H9 (cell line): ENCODE measurements around the gene C1QTNF6. TPM values are rescaled to one million over a fixed set of nuclear protein-coding genes. Genes with fewer than 3 reads are reported as not detected.

Source experiments
- DNase-seq: peaks from one replicate; pipeline ENCODE4 v3.0.0-alpha.2; 2017
- H2AFZ ChIP-seq: one replicate; pipeline ENCODE4 v1.6.1; 2013; ENCODE audit warnings: mild to moderate bottlenecking, low read length, control low read depth, moderate library complexity
- H2AK5ac ChIP-seq: 2 replicates; pipeline ENCODE4 v1.6.1; 2013; ENCODE audit warnings: low read length, control low read depth, mixed read lengths; ENCODE audit not compliant: insufficient read length
- H2BK120ac ChIP-seq: one replicate; pipeline ENCODE4 v1.6.1; 2013; ENCODE audit warnings: low read depth, mild to moderate bottlenecking, low read length, control low read depth, inconsistent platforms; ENCODE audit not compliant: poor library complexity, severe bottlenecking
- H2BK12ac ChIP-seq: 2 replicates; pipeline ENCODE4 v1.6.1; 2013; ENCODE audit warnings: low read length, control low read depth, mixed read lengths, low read depth; ENCODE audit not compliant: insufficient read length
- H2BK15ac ChIP-seq: 2 replicates; pipeline ENCODE4 v1.6.1; 2013; ENCODE audit warnings: low read depth, low read length, control low read depth
- H2BK20ac ChIP-seq: one replicate; pipeline ENCODE4 v1.6.1; 2013; ENCODE audit warnings: low read depth, mild to moderate bottlenecking, low read length, control low read depth, inconsistent platforms; ENCODE audit not compliant: poor library complexity, severe bottlenecking
- H2BK5ac ChIP-seq: 2 replicates; pipeline ENCODE4 v1.6.1; 2013; ENCODE audit warnings: low read length, control low read depth, mixed read lengths; ENCODE audit not compliant: insufficient read length
- H3K14ac ChIP-seq: 2 replicates; pipeline ENCODE4 v1.6.1; 2013; ENCODE audit warnings: low read length, control low read depth; ENCODE audit not compliant: insufficient read depth
- H3K18ac ChIP-seq: 2 replicates; pipeline ENCODE4 v1.6.1; 2013; ENCODE audit warnings: low read depth, mild to moderate bottlenecking, mixed read lengths, low read length, control low read depth; ENCODE audit not compliant: insufficient read length
- H3K23ac ChIP-seq: 2 replicates; pipeline ENCODE4 v1.6.1; 2013; ENCODE audit warnings: low read length, control low read depth, mixed read lengths, low read depth; ENCODE audit not compliant: insufficient read length
- H3K23me2 ChIP-seq: 2 replicates; pipeline ENCODE4 v1.6.1; 2013; ENCODE audit warnings: low read depth, mild to moderate bottlenecking, mixed read lengths, low read length, control low read depth; ENCODE audit not compliant: insufficient read length, poor library complexity, severe bottlenecking
- H3K27ac ChIP-seq: 2 replicates; pipeline ENCODE4 v1.5.1; 2013; ENCODE audit warnings: low read length, control low read depth, mixed read lengths, low read depth; ENCODE audit not compliant: insufficient read length
- H3K27me3 ChIP-seq: 2 replicates; pipeline ENCODE4 v1.6.1; 2013; ENCODE audit warnings: low read length, control low read depth, inconsistent platforms; ENCODE audit not compliant: insufficient read depth
- H3K4ac ChIP-seq: 2 replicates; pipeline ENCODE4 v1.6.1; 2013; ENCODE audit warnings: low read depth, mild to moderate bottlenecking, control low read depth, inconsistent platforms, low read length, moderate library complexity
- H3K4me1 ChIP-seq: 2 replicates; pipeline ENCODE4 v1.6.1; 2013; ENCODE audit warnings: low read length, control low read depth, inconsistent platforms; ENCODE audit not compliant: insufficient read depth
- H3K4me2 ChIP-seq: 2 replicates; pipeline ENCODE4 v1.6.1; 2013; ENCODE audit warnings: low read length, control low read depth, mixed read lengths; ENCODE audit not compliant: insufficient read length, insufficient read depth
- H3K56ac ChIP-seq: 2 replicates; pipeline ENCODE4 v1.6.1; 2013; ENCODE audit warnings: low read depth, mild to moderate bottlenecking, mixed read lengths, low read length, control low read depth; ENCODE audit not compliant: insufficient read length
- H3K79me1 ChIP-seq: 2 replicates; pipeline ENCODE4 v1.6.1; 2013; ENCODE audit warnings: low read depth, mild to moderate bottlenecking, moderate library complexity, low read length, control low read depth, inconsistent platforms; ENCODE audit not compliant: insufficient read depth, poor library complexity, severe bottlenecking
- H3K79me2 ChIP-seq: 2 replicates; pipeline ENCODE4 v1.6.1; 2013; ENCODE audit warnings: low read length, control low read depth, inconsistent platforms; ENCODE audit not compliant: insufficient read depth
- H3K9ac ChIP-seq: 2 replicates; pipeline ENCODE4 v1.6.1; 2013; ENCODE audit warnings: low read length, control low read depth, mixed read lengths; ENCODE audit not compliant: insufficient read length; ENCODE audit errors: extremely low read depth
- H3K9me3 ChIP-seq: one replicate; pipeline ENCODE4 v1.6.1; 2013; ENCODE audit warnings: low read depth, low read length, inconsistent platforms; ENCODE audit not compliant: control insufficient read depth
- H3T11ph ChIP-seq: one replicate; pipeline ENCODE4 v1.6.1; 2013; ENCODE audit warnings: mild to moderate bottlenecking, low read length, control low read depth, inconsistent platforms
- H4K20me1 ChIP-seq: one replicate; pipeline ENCODE4 v1.6.1; 2013; ENCODE audit not compliant: control insufficient read depth, insufficient read length, insufficient read depth
- H4K5ac ChIP-seq: 2 replicates; pipeline ENCODE4 v1.6.1; 2013; ENCODE audit warnings: low read depth, mild to moderate bottlenecking, mixed read lengths, low read length, control low read depth; ENCODE audit not compliant: insufficient read length
- H4K8ac ChIP-seq: replicated peaks from 2 replicates; pipeline ENCODE4 v1.6.1; 2013; ENCODE audit warnings: low read length, control low read depth, mixed read lengths, low read depth; ENCODE audit not compliant: insufficient read length
- H4K91ac ChIP-seq: 2 replicates; pipeline ENCODE4 v1.6.1; 2013; ENCODE audit warnings: low read depth, mild to moderate bottlenecking, moderate library complexity, mixed read lengths, low read length, control low read depth; ENCODE audit not compliant: insufficient read length
- H3K27ac Mint-ChIP-seq, 3 experiments: 2 replicates in 2 of 3; 3 replicates in 1 of 3; pipeline ENCODE4 v1.8.0; 2020 to 2021; ENCODE audit warnings: mixed read lengths in 3 of 3, mild to moderate bottlenecking in 1 of 3, moderate library complexity in 1 of 3
- H3K27me3 Mint-ChIP-seq: 2 replicates; pipeline ENCODE4 v1.8.0; 2021; ENCODE audit warnings: low read depth, mild to moderate bottlenecking, moderate library complexity, mixed read lengths
- H3K36me3 Mint-ChIP-seq, 3 experiments: 2 replicates in 2 of 3; 3 replicates in 1 of 3; pipeline ENCODE4 v1.8.0; 2020 to 2021; ENCODE audit warnings: low read depth in 3 of 3, mixed read lengths in 3 of 3; ENCODE audit not compliant: insufficient read depth in 1 of 3
- H3K4me1 Mint-ChIP-seq, 2 experiments: 2 replicates each; pipeline ENCODE4 v1.8.0; 2020; ENCODE audit warnings: mixed read lengths in 2 of 2
- H3K4me3 Mint-ChIP-seq, 2 experiments: 2 replicates in 1 of 2; 3 replicates in 1 of 2; pipeline ENCODE4 v1.8.0; 2020 to 2021; ENCODE audit warnings: mild to moderate bottlenecking in 2 of 2, mixed read lengths in 2 of 2, moderate library complexity in 1 of 2
- H3K9me3 Mint-ChIP-seq, 2 experiments: 2 replicates in 1 of 2; 3 replicates in 1 of 2; pipeline ENCODE4 v1.8.0; 2020; ENCODE audit warnings: mild to moderate bottlenecking in 2 of 2, mixed read lengths in 2 of 2, moderate library complexity in 1 of 2
- WGBS: extraction: QIAGEN DNeasy Blood & Tissue Kit; methylation state at CpG from one replicate; pipeline ENCODE4 v1.1.7; 2013; ENCODE audit warnings: missing lambda C conversion rate, low lambda C conversion rate, mixed read lengths; ENCODE audit not compliant: insufficient read length; ENCODE audit errors: extremely low coverage; 5-methylcytosine and 5-hydroxymethylcytosine counted together
- total RNA-seq: library from RNA; stranded (reverse); gene quantifications from 2 replicates; pipeline ENCODE4 v1.2.1, GENCODE V29; 2021
- TF ChIP-seq, protein P1 (sequence below): fragments of 200-600 bp; sonication (generic); conservative IDR thresholded peaks from 3 replicates; pipeline ENCODE4 v1.8.0; 2021; ENCODE audit warnings: antibody characterized with exemption, mild to moderate bottlenecking

C1QTNF6 gene
- total RNA-seq, 1 experiment from 2014 or later: 5.0 TPM

GRCh38 chr22:37167176-37167980 lies 20.7 kb downstream of the C1QTNF6 start:
- Histone ChIP-seq H3K23me2 (no peaks in the 10 kb centered on the region), H3K4me2 (no peak overlapping the region), H3K27ac (no peak overlapping the region), H3K23ac (no peak overlapping the region), H2AFZ (no peak overlapping the region), H3K27me3 (no peaks in the 10 kb centered on the region), H2BK20ac (no peak overlapping the region), H4K5ac (no peak overlapping the region), H4K20me1 (no peaks in the 10 kb centered on the region), H2BK15ac (no peak overlapping the region), H3K4ac (no peak overlapping the region), H2BK5ac (no peak overlapping the region), H4K8ac (no peak overlapping the region), H3K9ac (no peak overlapping the region), H3K56ac (no peak overlapping the region), H2AK5ac (no peak overlapping the region), H2BK12ac (no peak overlapping the region), H3K18ac (no peak overlapping the region), H2BK120ac (no peak overlapping the region), H3K79me1 (no peaks in the 10 kb centered on the region), H3K4me1 (no peaks in the 10 kb centered on the region), H4K91ac (no peak overlapping the region), H3K14ac (no peak overlapping the region), H3K79me2 (no peaks in the 10 kb centered on the region), H3T11ph (no peak overlapping the region), H3K9me3 (no peaks in the 10 kb centered on the region)
- WGBS: no CpG with 5 or more reads among the region's 17 CpGs
- TF ChIP-seq, protein P1, sequence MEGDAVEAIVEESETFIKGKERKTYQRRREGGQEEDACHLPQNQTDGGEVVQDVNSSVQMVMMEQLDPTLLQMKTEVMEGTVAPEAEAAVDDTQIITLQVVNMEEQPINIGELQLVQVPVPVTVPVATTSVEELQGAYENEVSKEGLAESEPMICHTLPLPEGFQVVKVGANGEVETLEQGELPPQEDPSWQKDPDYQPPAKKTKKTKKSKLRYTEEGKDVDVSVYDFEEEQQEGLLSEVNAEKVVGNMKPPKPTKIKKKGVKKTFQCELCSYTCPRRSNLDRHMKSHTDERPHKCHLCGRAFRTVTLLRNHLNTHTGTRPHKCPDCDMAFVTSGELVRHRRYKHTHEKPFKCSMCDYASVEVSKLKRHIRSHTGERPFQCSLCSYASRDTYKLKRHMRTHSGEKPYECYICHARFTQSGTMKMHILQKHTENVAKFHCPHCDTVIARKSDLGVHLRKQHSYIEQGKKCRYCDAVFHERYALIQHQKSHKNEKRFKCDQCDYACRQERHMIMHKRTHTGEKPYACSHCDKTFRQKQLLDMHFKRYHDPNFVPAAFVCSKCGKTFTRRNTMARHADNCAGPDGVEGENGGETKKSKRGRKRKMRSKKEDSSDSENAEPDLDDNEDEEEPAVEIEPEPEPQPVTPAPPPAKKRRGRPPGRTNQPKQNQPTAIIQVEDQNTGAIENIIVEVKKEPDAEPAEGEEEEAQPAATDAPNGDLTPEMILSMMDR: no peak
- peak overlapping the region in 1 of 3 experiments; percentile 54; a peak in 1 of 7 replicates for H3K27ac Mint-ChIP-seq
- DNase-seq: no peak
- H3K4me1 Mint-ChIP-seq: peaks cover 20 to 27% of the 10 kb centered on the region in 2 experiments
- H3K9me3 Mint-ChIP-seq: no peaks in the 10 kb centered on the region; a peak in 1 of 5 replicates
- no peak overlapping the region; a peak in 1 of 5 replicates for H3K4me3 Mint-ChIP-seq
- peaks cover 30% of the 10 kb centered on the region for H3K27me3 Mint-ChIP-seq
- no peaks in the 10 kb centered on the region for H3K36me3 Mint-ChIP-seq
